Erythroblast (primary cell): ENCODE measurements around the gene ATG9B.
A peak's percentile ranks its signal among the peaks of the same experiment; 100 is the strongest.

Source experiments
- DNase-seq, 2 experiments: peaks; one replicate each; lab custom pipeline; 2025; lab: John Stamatoyannopoulos, UW
- GATA1 ChIP-seq: IDR thresholded peaks from 2 replicates; pipeline ENCODE4 v1.6.1; 2011; ENCODE audit warnings: low read depth, mild to moderate bottlenecking, control low read depth, low read length, moderate library complexity
- POLR2A ChIP-seq: IDR thresholded peaks from 2 replicates; pipeline ENCODE4 v1.6.1; 2011; ENCODE audit warnings: mild to moderate bottlenecking, low read length

ATG9B gene

GRCh38 chr7:150990416-150991186 lies 33.7 kb downstream of the ATG9B start, which contains the start of gene NOS3:
TSS of gene NOS3 (plus strand) at chr7:150991017. CDS start at chr7:150993804, 2,787 bp downstream.
- TF ChIP-seq GATA1 (no peak), POLR2A (no peak)
- DNase-seq, result no peak

GRCh38 chr7:150989456-150989855 lies 34.8 kb downstream of the ATG9B start:
- TF ChIP-seq POLR2A (no peak), GATA1 (no peak)
- no peak for DNase-seq

DNA sequence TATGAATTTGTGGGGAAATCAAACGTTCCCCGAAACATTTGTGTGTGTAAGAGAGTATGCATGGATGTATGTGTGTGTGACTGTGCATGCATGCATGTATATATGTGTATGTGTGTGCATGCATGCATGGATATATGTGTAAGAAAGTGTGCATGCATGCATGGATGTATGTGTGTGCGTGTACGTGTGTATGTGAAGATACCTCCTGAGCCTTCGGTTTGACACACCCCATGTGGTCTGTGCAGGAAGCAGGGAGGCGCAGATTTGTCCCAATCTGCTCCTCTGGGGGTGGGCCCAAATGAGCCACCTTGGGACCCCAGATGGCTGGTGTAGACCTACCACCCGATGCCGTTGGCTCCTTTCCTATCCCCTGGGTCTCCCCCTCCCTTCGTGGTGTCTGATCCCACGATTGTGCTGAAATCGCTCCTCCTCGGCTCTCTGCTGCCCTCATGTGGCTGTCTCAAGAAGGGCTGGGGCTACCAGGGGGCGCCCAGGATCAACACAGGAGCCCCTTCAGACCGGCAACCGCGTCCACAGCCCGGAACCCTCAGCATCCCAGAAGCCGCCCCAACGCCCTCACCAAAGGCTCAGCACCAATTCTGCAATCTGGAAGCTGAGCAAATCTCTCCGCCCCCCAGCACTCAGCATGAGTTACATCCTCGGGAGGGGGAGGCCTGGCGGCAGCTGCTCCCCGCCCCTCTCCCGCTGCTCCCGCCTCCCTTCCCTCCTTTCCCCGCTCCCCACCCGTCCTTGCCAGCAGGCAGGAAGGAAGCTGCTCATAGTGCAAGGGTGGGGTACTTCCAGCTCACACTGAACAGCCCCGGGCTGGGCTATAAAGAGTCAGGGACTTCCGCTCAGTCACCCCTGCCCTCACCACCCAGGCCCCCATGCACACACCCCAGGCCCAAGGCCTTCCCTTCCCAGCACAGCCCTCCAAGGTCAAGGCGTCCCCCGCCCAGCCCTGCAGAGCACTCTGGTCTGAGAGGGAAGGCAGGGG lies 35.8 kb downstream of the ATG9B start:
- peak; percentile 66 to 78 for DNase-seq
- TF ChIP-seq POLR2A (no peak), GATA1 (no peak)

- no peak for DNase-seq
- TF ChIP-seq GATA1 (no peak), POLR2A (no peak)
Measured at GRCh38 chr7:150986556-150986955, 37.7 kb downstream of the ATG9B start.

DNA sequence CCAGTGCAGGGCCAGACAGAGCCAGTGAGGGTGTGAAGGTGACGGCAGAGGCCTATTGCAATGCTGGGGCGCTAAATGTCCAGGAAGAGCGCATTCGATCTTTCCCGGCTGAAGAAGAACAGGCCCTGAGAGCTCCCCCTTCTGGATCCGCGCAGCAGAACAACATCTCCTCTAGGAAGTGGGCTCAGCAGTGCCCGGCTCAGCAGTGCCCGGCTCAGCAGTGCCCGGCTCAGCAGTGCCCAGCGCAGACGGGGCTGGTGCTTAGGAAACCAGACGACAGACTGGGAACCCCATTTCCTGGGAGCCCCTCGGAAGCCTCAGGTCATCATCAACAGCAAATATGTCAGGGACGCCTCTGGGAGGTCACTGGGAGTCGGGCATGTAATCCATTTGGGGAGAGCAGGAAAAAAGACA lies 38.2 kb downstream of the ATG9B start:
- DNase-seq, result peak; percentile 72 to 81
- TF ChIP-seq GATA1 (no peak), POLR2A (no peak)

DNA sequence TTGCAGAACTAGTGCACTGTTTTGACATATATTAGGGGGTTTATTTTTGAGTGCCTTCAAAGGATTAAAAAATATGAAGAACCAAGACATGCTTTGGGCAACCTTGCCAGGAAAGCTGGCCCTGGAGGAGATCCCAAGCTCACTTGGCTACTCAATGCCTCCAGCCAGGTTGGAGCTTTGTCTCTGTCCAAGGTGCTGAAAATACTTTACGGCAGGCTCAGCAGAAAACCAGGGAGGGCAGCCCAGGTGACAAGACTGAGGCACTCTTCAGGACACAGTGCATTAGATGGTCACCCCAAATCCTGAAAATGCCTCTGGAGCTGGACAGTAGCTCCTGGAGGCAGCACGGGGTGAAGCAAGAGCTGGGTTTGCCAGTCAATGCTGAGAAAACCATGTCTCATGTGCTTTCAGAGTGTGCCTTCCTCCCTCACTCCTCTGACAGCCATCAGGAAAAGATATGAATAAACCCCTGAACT lies 40.4 kb downstream of the ATG9B start:
- TF ChIP-seq GATA1 (no peak), POLR2A (no peak)
- peak; percentile 55 to 72 for DNase-seq

- DNase-seq, result no peak
- TF ChIP-seq GATA1, result no peak
- TF ChIP-seq POLR2A, result no peak
Measured at GRCh38 chr7:150982351-150982750, 41.9 kb downstream of the ATG9B start.

GRCh38 chr7:150981644-150982043 lies 42.6 kb downstream of the ATG9B start:
- TF ChIP-seq GATA1, result no peak
- no peak for TF ChIP-seq POLR2A
- no peak for DNase-seq

DNA sequence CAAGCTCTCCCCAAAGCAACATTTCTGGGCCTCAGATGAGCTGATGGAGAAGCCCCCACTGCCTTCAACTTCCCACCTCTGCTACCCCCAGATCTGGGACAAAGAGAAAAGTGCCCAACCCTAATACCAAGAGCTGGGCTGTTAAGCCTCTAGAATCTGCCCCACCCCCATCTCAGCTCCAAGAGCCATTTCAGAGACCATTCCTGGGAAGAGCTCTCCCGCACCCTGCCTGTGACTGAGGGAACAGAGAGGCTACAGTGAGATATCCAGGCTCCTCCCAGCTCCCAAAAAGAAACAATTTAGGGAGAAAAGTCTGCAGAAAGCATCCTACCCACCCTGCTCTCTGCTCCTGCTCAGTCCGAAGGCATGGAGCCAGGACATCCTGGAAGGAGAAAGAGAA lies 43.6 kb downstream of the ATG9B start:
- no peak for DNase-seq
- TF ChIP-seq POLR2A (no peak), GATA1 (no peak)

DNA sequence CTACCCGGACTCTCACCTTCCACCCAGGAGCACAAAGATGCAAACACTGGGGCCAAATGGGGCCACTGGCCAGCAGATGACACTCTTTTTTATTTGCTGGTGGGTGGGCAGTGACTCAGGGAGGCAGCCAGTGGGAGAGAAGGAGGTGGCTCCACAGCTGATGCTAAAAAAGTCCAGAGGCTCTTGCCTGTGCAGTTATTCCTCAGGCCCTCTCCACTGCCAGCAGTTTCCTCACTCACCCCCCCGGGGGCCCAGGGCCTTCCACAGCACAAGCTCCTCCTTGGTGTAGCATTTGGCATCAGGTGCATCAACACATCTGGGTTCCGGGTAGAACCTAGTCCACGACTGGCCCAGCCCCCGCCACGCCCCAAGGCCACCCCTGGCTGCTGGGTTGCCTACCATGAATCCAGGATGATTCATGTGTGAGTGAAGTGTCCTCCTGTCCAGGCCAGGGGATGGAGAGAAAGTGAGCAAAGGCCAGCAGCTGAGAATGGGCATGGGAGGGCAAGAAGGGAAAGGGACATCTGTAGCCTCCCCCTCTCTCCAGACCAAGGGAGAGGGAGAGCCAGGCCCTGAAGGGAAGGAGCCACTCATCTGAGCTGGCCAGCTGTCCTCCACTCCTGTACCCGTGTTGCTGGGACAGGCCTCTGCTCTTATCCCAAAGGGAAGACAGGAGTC lies 44.4 kb downstream of the ATG9B start:
- no peak for DNase-seq
- no peak for TF ChIP-seq GATA1
- no peak for TF ChIP-seq POLR2A

GRCh38 chr7:150978126-150978789 lies 46.0 kb downstream of the ATG9B start, which contains the start of gene KCNH2:
TSS of gene KCNH2 (minus strand) at chr7:150978321. CDS start at chr7:150977913, 408 bp downstream.
- peak; percentile 59 for DNase-seq
- no peak for TF ChIP-seq GATA1
- no peak for TF ChIP-seq POLR2A

DNA sequence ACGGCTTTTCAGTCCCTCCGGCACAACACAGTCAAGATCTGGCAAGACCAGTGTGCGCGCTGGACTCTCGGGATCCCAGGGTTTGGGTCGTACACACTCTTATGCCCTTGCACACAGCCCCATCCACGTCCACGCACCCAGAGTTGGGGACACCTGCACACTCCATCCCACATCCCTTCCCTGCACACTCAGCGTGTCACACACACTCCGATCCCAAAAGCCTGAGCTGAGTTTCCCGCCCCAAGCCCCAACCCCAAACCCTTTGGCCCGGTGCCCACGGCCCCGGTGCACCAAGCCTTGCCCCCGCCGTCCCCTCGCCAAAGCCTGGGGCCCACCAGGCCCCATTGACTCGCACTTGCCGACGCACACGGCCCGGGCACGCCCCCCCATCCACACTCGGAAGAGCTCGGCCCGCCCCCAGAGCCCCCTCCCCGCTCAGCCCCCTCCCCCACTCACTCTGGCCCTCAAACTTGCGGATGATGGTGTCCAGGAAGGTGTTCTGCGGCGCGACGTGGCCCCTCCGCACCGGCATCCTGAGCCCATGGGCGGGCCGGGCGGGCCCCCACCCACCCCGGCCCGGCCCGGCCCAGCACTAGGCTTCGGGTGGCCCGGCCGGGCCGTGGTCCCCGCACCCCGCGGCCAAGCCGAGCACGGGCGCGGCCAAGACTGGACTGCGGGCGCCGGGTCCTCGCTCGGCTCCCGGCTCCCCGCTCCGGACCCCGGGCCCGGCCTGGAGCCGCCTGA lies 46.7 kb downstream of the ATG9B start:
- TF ChIP-seq GATA1, result no peak
- no peak for TF ChIP-seq POLR2A
- no peak for DNase-seq
